Right lobe of liver (tissue), 6 donors: ENCODE data around the gene TBX18. TPM values are rescaled to one million over a fixed set of nuclear protein-coding genes. Genes with fewer than 3 reads are reported as not detected.

Experiments
- ATAC-seq, 4 donors: fragments of 200-7000 bp; cut with Tn5 transposase; one replicate each; pipeline ENCODE4 v1.9.1; 2020; ENCODE audit warnings: mild to moderate bottlenecking in 4 of 4, moderate library complexity in 4 of 4
- DNase-seq, 3 donors: peaks; one replicate each; pipeline ENCODE4 v3.0.0-alpha.2; 2020
- H3K27ac ChIP-seq, 3 donors: fragments of 200-600 bp; one replicate each; pipeline ENCODE4 v1.8.0; 2022
- H3K27me3 ChIP-seq, 2 donors: fragments of 200-600 bp; one replicate each; pipeline ENCODE4 v1.8.0; 2022
- H3K36me3 ChIP-seq, 4 donors: fragments of 200-600 bp; sonication (generic) in 1 of 4; one replicate each; pipeline versions ENCODE4 v1.5.1 to v1.8.0; 2017 to 2022; ENCODE audit warnings: control low read depth in 1 of 4
- H3K4me1 ChIP-seq, 4 donors: fragments of 200-600 bp; sonication (generic) in 1 of 4; one replicate each; pipeline versions ENCODE4 v1.5.1 to v1.8.0; 2017 to 2022; ENCODE audit warnings: control low read depth in 1 of 4
- H3K4me3 ChIP-seq, 3 donors: fragments of 200-600 bp; one replicate each; pipeline ENCODE4 v1.8.0; 2022
- H3K9me3 ChIP-seq, 4 donors: fragments of 200-600 bp; sonication (generic) in 1 of 4; one replicate each; pipeline versions ENCODE4 v1.5.1 to v1.8.0; 2017 to 2022; ENCODE audit warnings: control low read depth in 1 of 4
- POLR2A ChIP-seq: fragments of 450-650 bp; IDR thresholded peaks from one replicate; pipeline ENCODE4 v1.6.1; 2017; ENCODE audit warnings: antibody characterized with exemption, mild to moderate bottlenecking
- WGBS: methylation state at CpG from one replicate; pipeline ENCODE4 v1.1.6; 2018; ENCODE audit warnings: low coverage, low lambda C conversion rate; ENCODE audit not compliant: insufficient coverage; ENCODE audit errors: missing lambda C conversion rate; 5-methylcytosine and 5-hydroxymethylcytosine counted together
- intact Hi-C, 2 donors: fragments of 100-400 bp; cut with DNase I; formaldehyde crosslinking; loops; one replicate each; pipeline versions ENCODE4 v1.11.2 to v1.14.1; 2022
- total RNA-seq, 6 experiments: library from RNA; depleted of rRNA in 2 of 6; stranded (reverse); fragments of >200 nt in 2 of 6; fragmentation: NEBNext Ultra II Directional in 3 of 6; extraction: Animal tissue kit (Norgen Biotek cat#: 25700) in 3 of 6; gene quantifications; one replicate each; pipeline versions ENCODE4 v1.1.0 to v1.2.4, GENCODE V29; 2016 to 2023
- TF ChIP-seq, protein P1 (sequence below), 4 donors: fragments of 200-600 bp in 3 of 4; fragments of 450-650 bp in 1 of 4; IDR thresholded peaks; one replicate each; pipeline versions ENCODE4 v1.5.1 to v1.8.0; 2016 to 2022; ENCODE audit warnings: antibody characterized with exemption in 4 of 4, mild to moderate bottlenecking in 2 of 4
- donor health status: DM: no; HTN: yes; CAD: no.
- donor health status: DM: no; HTN: no; CAD: no.
- donor health status: DM: no; HTN: no; CAD: no.
- donor health status: DM: no; HTN: yes; CAD: no.
- donor health status: DM: no; HTN: yes; CAD: no.

Gene TBX18
- total RNA-seq, 6 experiments from 2014 or later = 0.15 to 0.87 (median 0.49) TPM; not detected in 1

DNA sequence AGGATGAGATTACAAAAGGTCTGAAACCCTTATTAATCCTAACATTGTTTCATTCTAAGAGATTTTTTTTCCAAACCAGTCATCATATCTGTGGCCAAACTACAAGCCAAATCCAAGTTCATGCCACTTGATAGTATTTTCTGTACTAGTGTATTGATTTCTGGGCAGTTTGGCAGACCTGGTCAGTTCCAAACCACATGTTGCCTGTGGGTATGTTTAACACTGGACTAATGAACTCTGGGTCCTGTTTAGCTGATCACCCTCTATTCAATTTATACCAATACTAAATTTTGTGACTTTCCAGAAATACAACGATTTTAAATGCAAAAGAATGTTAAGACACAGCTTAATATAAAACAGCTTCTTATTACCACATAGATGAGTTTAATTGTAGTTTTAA, 24.0 kb downstream of the TBX18 start:
- Histone ChIP-seq H3K9me3 (no peaks in the 10 kb centered on the region), H3K4me3 (no peak overlapping the region), H3K27ac (no peak overlapping the region), H3K27me3 (no peaks in the 10 kb centered on the region), H3K36me3 (no peaks in the 10 kb centered on the region), H3K4me1 (peaks cover 0 to 11% (median 0%) of the 10 kb centered on the region in 4 donors)
- no peak for TF ChIP-seq POLR2A
- TF ChIP-seq, protein P1, sequence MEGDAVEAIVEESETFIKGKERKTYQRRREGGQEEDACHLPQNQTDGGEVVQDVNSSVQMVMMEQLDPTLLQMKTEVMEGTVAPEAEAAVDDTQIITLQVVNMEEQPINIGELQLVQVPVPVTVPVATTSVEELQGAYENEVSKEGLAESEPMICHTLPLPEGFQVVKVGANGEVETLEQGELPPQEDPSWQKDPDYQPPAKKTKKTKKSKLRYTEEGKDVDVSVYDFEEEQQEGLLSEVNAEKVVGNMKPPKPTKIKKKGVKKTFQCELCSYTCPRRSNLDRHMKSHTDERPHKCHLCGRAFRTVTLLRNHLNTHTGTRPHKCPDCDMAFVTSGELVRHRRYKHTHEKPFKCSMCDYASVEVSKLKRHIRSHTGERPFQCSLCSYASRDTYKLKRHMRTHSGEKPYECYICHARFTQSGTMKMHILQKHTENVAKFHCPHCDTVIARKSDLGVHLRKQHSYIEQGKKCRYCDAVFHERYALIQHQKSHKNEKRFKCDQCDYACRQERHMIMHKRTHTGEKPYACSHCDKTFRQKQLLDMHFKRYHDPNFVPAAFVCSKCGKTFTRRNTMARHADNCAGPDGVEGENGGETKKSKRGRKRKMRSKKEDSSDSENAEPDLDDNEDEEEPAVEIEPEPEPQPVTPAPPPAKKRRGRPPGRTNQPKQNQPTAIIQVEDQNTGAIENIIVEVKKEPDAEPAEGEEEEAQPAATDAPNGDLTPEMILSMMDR (IDR thresholded peaks at IDR 0.05) = no peak
- DNase-seq (no peak), ATAC-seq (peak; percentile 91 to 97 (median 92))
- 11% methylated on average over 1 of the region's 1 CpG for WGBS
- intact Hi-C loops = no loop called here

DNA sequence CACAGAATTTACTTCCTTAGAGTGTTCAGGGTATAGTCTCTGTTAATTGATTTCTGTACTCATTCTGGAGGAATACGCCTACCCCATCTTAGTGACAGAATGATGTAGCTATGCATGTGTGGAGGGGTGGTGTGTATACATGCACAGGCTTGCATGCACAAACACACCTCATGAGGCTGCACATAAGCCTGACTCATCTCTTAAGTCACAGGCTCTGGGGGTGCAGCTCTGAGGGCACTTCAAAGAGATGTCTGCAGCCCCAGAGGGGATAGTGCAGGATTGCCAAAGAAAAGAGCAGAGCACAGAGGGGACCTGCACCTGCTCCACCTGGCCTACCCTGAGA, 24.6 kb downstream of the TBX18 start:
- WGBS = 88% methylated on average over 1 of the region's 1 CpG
- peaks cover 0 to 11% (median 0%) of the 10 kb centered on the region in 4 donors for H3K4me1 ChIP-seq
- H3K9me3 ChIP-seq = no peaks in the 10 kb centered on the region
- intact Hi-C loops = no loop called here
- H3K36me3 ChIP-seq = no peaks in the 10 kb centered on the region
- no peaks in the 10 kb centered on the region for H3K27me3 ChIP-seq
- ATAC-seq = peak in 3 of 4 donors; percentile 10 to 22 (median 14)
- TF ChIP-seq, protein P1 (IDR thresholded peaks at IDR 0.05) = no peak
- no peak for TF ChIP-seq POLR2A
- no peak overlapping the region for H3K27ac ChIP-seq
- no peak for DNase-seq
- no peak overlapping the region for H3K4me3 ChIP-seq

DNA sequence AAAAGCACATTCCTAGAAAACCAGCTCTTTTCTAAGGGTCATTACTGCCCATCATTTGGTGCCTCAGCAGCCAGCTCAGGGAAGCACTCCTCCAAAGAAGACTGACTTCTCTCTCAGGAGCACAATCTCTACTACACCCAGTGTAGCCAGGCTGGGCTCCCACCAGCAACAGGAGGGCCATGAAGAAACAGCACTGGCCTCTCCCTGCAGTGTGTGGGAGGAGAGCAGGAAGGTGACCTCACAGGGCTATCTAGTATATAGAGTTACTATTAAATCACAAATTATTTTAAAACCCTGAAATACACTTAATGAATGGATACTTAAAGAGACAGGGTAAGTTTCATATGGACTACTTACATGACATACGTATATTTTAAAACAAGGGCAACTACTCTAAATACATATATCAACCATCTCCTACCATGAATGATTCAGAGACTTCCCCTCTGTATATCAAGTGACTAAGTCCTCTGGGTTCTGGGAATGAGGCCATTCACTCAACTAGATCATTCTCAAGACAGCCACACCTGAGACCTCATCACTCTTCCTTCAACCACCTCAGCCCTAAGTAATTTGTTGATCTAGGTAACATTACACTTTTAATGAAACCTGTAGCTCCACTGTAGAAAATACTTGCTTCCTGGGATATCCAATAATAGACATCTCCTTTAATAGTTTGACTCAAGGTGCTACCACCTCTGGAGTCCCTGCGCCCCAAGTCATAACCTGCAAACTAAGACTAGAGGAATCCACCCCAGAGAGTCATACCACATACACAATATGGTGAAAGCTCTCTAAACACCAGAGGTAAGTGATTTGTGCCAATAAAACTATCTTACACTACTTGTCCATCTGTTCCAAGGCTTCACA, 25.2 kb downstream of the TBX18 start:
- TF ChIP-seq, protein P1 (IDR thresholded peaks at IDR 0.05) = no peak
- TF ChIP-seq POLR2A = no peak
- no peak for DNase-seq
- ATAC-seq = no peak
- intact Hi-C loops = no loop called here
- no peak overlapping the region for H3K4me3 ChIP-seq
- H3K27ac ChIP-seq = no peak overlapping the region
- H3K36me3 ChIP-seq = no peaks in the 10 kb centered on the region
- H3K4me1 ChIP-seq = peaks cover 0 to 11% (median 0%) of the 10 kb centered on the region in 4 donors
- no peaks in the 10 kb centered on the region for H3K9me3 ChIP-seq
- no peaks in the 10 kb centered on the region for H3K27me3 ChIP-seq
- WGBS = 92% methylated on average over 2 of the region's 2 CpGs

- intact Hi-C loops = no loop called here
- H3K27me3 ChIP-seq = no peaks in the 10 kb centered on the region
- H3K9me3 ChIP-seq = no peaks in the 10 kb centered on the region
- H3K27ac ChIP-seq = no peak overlapping the region
- H3K36me3 ChIP-seq = no peaks in the 10 kb centered on the region
- no peak overlapping the region for H3K4me3 ChIP-seq
- no peaks in the 10 kb centered on the region for H3K4me1 ChIP-seq
- no CpG with 5 or more reads among the region's 2 CpGs for WGBS
- no peak for TF ChIP-seq POLR2A
- TF ChIP-seq, protein P1 (IDR thresholded peaks at IDR 0.05) = no peak
- ATAC-seq (no peak), DNase-seq (no peak)
Measured at GRCh38 chr6:84733889-84734288, 30.5 kb downstream of the TBX18 start.
